Urinary bladder (tissue), 4 donors: ENCODE data around the gene E2F3. TPM values are rescaled to one million over a fixed set of nuclear protein-coding genes. Genes with fewer than 3 reads are reported as not detected.

ENCODE experiments used
- DNase-seq: peaks from one replicate; pipeline ENCODE4 v3.0.0-alpha.2; 2015; ENCODE audit errors: extremely low spot score
- H3K27ac ChIP-seq: one replicate; pipeline ENCODE4 v1.5.1; 2013; ENCODE audit warnings: low read depth, mild to moderate bottlenecking, moderate library complexity
- H3K36me3 ChIP-seq: one replicate; pipeline ENCODE4 v1.6.1; 2013; ENCODE audit warnings: mild to moderate bottlenecking, moderate library complexity; ENCODE audit not compliant: insufficient read depth
- H3K4me1 ChIP-seq: one replicate; pipeline ENCODE4 v1.6.1; 2013; ENCODE audit warnings: mild to moderate bottlenecking, moderate library complexity; ENCODE audit not compliant: insufficient read depth
- H3K4me3 ChIP-seq: one replicate; pipeline ENCODE4 v1.5.1; 2013; ENCODE audit warnings: low read depth, low read length
- WGBS: extraction: QIAGEN DNeasy Blood & Tissue Kit; methylation state at CpG from one replicate; pipeline ENCODE4 v1.1.7; 2013; 5-methylcytosine and 5-hydroxymethylcytosine counted together
- polyA plus RNA-seq: library from polyadenylated mRNA; stranded (reverse); fragments of 200-250 nt; gene quantifications from one replicate; pipeline ENCODE4 v1.2.3, GENCODE V29; 2013
- total RNA-seq: library from RNA; depleted of rRNA; stranded (reverse); fragments of >200 nt; gene quantifications from one replicate; pipeline ENCODE4 v1.2.3, GENCODE V29; 2014
- donor health status: healthy with polysubstance abuse.
- donor health status: healthy.

E2F3 gene
- total and polyA plus RNA-seq, 2 donors, result 5.0 to 5.9 TPM

DNA sequence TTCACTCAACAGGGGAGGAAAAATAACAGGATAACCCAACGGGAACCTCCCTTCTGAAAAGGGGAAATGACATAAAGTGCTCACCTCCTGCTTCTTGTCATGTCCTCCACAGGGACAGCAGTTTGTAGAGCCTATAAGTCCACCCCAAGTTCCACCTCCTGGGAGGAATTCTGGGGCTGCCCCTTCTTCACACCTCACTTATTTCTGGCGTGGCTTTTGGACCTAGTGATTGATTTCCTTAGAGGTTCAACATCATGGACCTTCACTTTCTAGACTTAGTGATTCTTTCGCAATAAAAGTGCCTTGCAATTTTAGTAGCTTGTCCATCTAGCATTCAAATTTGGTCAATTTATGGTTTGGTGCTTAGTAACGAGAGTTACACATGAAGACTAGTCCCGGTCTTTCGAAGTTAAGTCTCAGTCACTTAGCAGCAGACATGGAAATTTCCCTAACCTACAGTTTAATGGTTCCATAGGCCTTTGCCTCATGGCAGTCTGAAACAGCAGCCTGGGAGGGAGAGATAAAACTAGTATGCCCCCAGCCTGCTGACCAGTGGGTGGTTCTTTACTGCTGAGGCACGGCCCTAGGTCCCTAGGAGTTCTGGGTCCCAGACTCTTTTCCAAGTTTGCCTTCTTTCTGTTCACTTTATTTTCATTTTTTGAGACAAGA lies 73.3 kb downstream of the E2F3 start:
- Histone ChIP-seq H3K27ac (no peak overlapping the region), H3K36me3 (no peaks in the 10 kb centered on the region), H3K4me1 (no peaks in the 10 kb centered on the region), H3K4me3 (no peak overlapping the region)
- 93% methylated on average over 7 of the region's 7 CpGs for WGBS
- no peak for DNase-seq

GRCh38 chr6:20476501-20477043 lies 74.9 kb downstream of the E2F3 start:
- 94% methylated on average over 6 of the region's 6 CpGs for WGBS
- DNase-seq, result no peak
- H3K4me3 ChIP-seq, result no peak overlapping the region
- H3K4me1 ChIP-seq, result no peaks in the 10 kb centered on the region
- H3K36me3 ChIP-seq, result no peaks in the 10 kb centered on the region
- H3K27ac ChIP-seq, result no peak overlapping the region

GRCh38 chr6:20477485-20477884 lies 75.8 kb downstream of the E2F3 start:
- Histone ChIP-seq H3K4me1 (no peaks in the 10 kb centered on the region), H3K27ac (no peak overlapping the region), H3K4me3 (no peak overlapping the region), H3K36me3 (no peaks in the 10 kb centered on the region)
- 96% methylated on average over 2 of the region's 2 CpGs for WGBS
- DNase-seq, result no peak

DNA sequence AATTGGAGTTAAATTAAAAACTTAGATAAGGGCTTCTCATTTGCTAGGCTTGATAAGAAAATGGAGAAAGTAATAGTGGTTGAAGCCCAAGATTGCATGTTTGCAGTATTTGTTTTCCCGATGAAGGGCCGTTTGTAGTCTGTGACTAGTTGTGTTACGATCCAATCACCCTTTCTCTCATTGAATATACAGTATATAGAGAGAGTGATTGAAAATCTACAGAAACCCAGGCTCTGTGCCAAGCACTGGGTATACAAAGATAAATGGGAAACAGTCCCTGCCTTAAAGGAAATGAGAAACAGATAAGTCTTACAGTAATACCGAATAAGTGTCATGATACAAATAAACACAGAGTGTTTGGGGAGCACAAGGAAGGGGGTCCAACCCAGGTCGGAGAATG lies 77.4 kb downstream of the E2F3 start:
- H3K27ac ChIP-seq, result no peak overlapping the region
- H3K4me3 ChIP-seq, result no peak overlapping the region
- H3K4me1 ChIP-seq, result no peaks in the 10 kb centered on the region
- WGBS, result 53% methylated on average over 5 of the region's 5 CpGs
- H3K36me3 ChIP-seq, result no peaks in the 10 kb centered on the region
- DNase-seq, result no peak

- no peak overlapping the region for H3K4me3 ChIP-seq
- H3K4me1 ChIP-seq, result no peaks in the 10 kb centered on the region
- H3K27ac ChIP-seq, result no peak overlapping the region
- WGBS, result 94% methylated on average over 9 of the region's 9 CpGs
- no peaks in the 10 kb centered on the region for H3K36me3 ChIP-seq
- no peak for DNase-seq
Observed at GRCh38 chr6:20479526-20479925, 77.8 kb downstream of the E2F3 start.

GRCh38 chr6:20481281-20481680 lies 79.6 kb downstream of the E2F3 start:
- no peak overlapping the region for H3K4me3 ChIP-seq
- no peak overlapping the region for H3K27ac ChIP-seq
- DNase-seq, result no peak
- no peaks in the 10 kb centered on the region for H3K36me3 ChIP-seq
- 49% methylated on average over 8 of the region's 8 CpGs for WGBS
- H3K4me1 ChIP-seq, result no peaks in the 10 kb centered on the region

DNA sequence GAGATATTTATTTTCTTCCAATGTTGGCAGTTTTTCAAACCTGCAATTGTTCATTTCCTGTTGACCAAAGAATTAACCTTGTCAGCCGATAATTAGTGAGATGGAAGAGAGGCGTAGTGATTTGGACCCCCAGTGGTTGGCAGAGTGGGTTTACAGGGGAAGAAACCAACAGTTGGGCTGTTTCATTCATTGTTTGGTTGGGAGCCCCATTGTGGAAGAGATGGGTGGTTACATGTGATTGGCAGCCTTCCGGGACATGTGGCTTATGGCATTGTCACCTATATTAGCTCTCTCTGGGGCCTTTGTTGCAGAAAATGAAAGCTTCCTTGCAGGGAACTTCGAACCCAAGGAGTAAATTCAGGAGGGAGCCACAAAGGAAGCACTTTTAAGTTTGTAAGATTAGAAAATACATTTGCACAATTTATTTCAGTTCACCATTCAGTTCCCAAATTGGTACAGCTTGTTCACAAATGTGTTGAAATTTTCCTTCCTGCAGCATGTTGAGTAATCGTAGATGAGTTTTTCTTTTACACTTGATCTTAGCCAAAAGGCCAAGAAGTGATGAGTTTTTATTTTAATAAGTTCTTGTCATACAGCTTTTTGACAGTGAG lies 82.3 kb downstream of the E2F3 start:
- WGBS, result 87% methylated on average over 5 of the region's 5 CpGs
- DNase-seq, result no peak
- Histone ChIP-seq H3K36me3 (no peaks in the 10 kb centered on the region), H3K4me3 (no peak overlapping the region), H3K4me1 (no peaks in the 10 kb centered on the region), H3K27ac (no peak overlapping the region)

DNA sequence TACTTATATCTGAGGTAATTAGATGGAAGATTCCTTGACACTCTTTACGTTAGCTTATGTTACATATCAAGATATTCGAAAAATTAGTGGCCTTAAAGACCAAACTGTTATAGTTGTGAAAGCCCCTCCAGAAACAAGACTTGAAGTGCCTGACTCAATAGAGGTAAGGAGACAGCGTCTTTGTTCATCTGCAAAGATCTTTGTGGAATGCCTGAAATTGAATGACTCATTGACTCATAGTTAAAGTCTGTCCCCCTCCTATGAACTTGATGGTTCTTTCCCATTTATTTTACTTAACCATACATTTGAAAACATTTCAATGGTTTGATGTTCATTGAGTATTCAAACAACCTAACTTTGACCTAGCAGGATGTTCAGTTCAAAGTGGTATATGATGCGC lies 85.0 kb downstream of the E2F3 start:
- no peak overlapping the region for H3K27ac ChIP-seq
- 97% methylated on average over 4 of the region's 4 CpGs for WGBS
- no peaks in the 10 kb centered on the region for H3K4me1 ChIP-seq
- peaks cover 3% of the 10 kb centered on the region for H3K36me3 ChIP-seq
- H3K4me3 ChIP-seq, result no peak overlapping the region
- DNase-seq, result no peak

GRCh38 chr6:20487669-20488375 lies 86.1 kb downstream of the E2F3 start:
- H3K4me1 ChIP-seq, result no peaks in the 10 kb centered on the region
- peaks cover 3% of the 10 kb centered on the region for H3K36me3 ChIP-seq
- H3K27ac ChIP-seq, result no peak overlapping the region
- H3K4me3 ChIP-seq, result no peak overlapping the region
- no peak for DNase-seq
- WGBS, result 94% methylated on average over 6 of the region's 6 CpGs

GRCh38 chr6:20490591-20490990 lies 88.9 kb downstream of the E2F3 start:
- no peak for DNase-seq
- 96% methylated on average over 6 of the region's 6 CpGs for WGBS
- Histone ChIP-seq H3K36me3 (peaks cover 3% of the 10 kb centered on the region), H3K27ac (no peak overlapping the region), H3K4me3 (no peak overlapping the region), H3K4me1 (no peaks in the 10 kb centered on the region)

- Histone ChIP-seq H3K36me3 (peaks cover 3% of the 10 kb centered on the region), H3K27ac (no peak overlapping the region), H3K4me3 (no peak overlapping the region), H3K4me1 (no peaks in the 10 kb centered on the region)
- WGBS, result 93% methylated on average over 2 of the region's 2 CpGs
- DNase-seq, result no peak
Observed at GRCh38 chr6:20492099-20492498, 90.4 kb downstream of the E2F3 start.

- Histone ChIP-seq H3K4me1 (no peaks in the 10 kb centered on the region), H3K27ac (no peak overlapping the region), H3K36me3 (no peaks in the 10 kb centered on the region), H3K4me3 (no peak overlapping the region)
- 78% methylated on average over 8 of the region's 8 CpGs for WGBS
- DNase-seq, result no peak
Observed at GRCh38 chr6:20497216-20498040, 95.7 kb downstream of the E2F3 start.

GRCh38 chr6:20498041-20498385 lies 96.3 kb downstream of the E2F3 start:
- DNase-seq, result no peak
- 93% methylated on average over 2 of the region's 2 CpGs for WGBS
- H3K4me1 ChIP-seq, result no peaks in the 10 kb centered on the region
- no peak overlapping the region for H3K4me3 ChIP-seq
- no peaks in the 10 kb centered on the region for H3K36me3 ChIP-seq
- H3K27ac ChIP-seq, result no peak overlapping the region
